ENCODE data around the gene SPRY2. TPM values are rescaled to one million over a fixed set of nuclear protein-coding genes. Genes with fewer than 3 reads are reported as not detected.

The SPRY2 gene
- polyA plus RNA-seq, 1 experiment, result 15.2 TPM

DNA sequence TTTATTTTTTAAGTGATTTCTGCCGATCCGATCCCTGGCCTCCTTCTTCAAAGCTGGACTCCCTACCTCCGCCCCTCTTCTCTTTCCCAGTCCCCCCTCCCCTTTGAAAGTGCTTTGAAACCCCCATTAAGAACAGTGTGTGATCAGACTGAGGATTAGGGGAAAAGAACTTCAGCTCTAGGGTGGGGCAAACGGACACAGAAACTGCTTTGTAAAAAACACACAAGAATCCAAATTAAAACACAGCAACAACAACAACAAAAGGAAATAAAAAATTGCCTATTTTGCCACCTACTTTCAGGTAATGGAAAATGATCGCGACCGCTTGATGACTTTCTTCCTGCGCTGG, 1.4 kb downstream of the SPRY2 start:
- ChIA-PET POLR2A (interaction anchor here (0.8 kb wide), 1 partner anchor 976 kb away, joined by 3 read pairs; no protein-coding TSS in a partner anchor), CTCF (interaction anchor here (0.5 to 1.6 kb wide), 3 partner anchors 292 to 800 kb away, joined by 4 to 5 read pairs (median 4); no protein-coding TSS in a partner anchor)
- DNase-seq (ENCODE audit: low read depth, low spot score), result no peak
- TF ChIP-seq CTCF (IDR thresholded peaks at IDR 0.05; ENCODE audit: low read depth, low read length), result no peak
- Histone ChIP-seq H3K27me3 (ENCODE audit: control insufficient read depth, insufficient read depth, low read length) (no peaks in the 10 kb centered on the region), H3K27ac (ENCODE audit: low read depth, low read length) (peak overlapping the region; percentile 85), H3K9me3 (ENCODE audit: control insufficient read depth, insufficient read depth, low read length) (peaks cover 6% of the 10 kb centered on the region; the same call in 1 of the 2 replicates), H3K4me3 (ENCODE audit: low read depth, low read length) (peak overlapping the region; percentile 95)

DNA sequence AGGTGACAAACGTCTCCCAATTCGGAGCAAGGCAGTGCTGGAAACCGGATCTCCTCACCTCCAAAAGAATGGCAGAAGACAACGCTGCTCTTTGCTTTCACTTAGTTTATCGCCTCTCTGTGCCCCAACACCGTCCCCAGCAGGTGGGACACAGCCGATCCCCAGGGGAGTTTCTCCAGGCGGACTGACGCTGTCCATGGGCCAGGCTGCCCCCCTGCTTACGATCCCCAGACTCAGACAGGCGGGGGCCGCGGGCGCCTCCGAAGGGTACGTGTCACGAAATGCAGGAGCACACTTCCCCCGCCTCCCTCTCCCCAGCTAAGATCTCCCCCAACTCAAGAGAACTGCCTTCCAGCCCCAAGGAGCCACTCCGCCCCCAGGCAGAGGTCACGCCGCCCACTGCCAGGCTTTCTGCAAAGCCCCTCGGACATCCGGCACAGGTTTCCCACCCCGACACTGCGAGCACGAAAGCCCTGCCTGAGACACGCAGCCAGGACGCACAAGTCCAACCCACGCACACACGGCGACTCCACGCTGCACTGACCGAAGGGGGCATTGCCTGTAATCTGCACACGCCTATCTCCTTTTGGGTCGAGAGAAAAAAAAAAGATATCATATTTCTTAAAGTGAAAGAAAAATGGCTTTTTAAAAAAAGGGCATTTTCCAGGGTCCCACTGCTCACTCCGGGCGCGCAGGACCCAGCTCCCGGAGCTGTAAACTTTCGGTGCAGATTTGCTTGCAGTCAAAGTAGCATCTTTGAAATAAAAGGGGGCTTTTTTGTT, 2.0 kb downstream of the SPRY2 start:
- TF ChIP-seq CTCF (IDR thresholded peaks at IDR 0.05; ENCODE audit: low read depth, low read length), result peak; percentile 41
- DNase-seq (ENCODE audit: low read depth, low spot score), result peak; percentile 56
- Histone ChIP-seq H3K4me3 (ENCODE audit: low read depth, low read length) (peak overlapping the region; percentile 95), H3K27ac (ENCODE audit: low read depth, low read length) (peak overlapping the region; percentile 85), H3K27me3 (ENCODE audit: control insufficient read depth, insufficient read depth, low read length) (no peaks in the 10 kb centered on the region), H3K9me3 (ENCODE audit: control insufficient read depth, insufficient read depth, low read length) (peaks cover 6% of the 10 kb centered on the region; the same call in 1 of the 2 replicates)
- POLR2A ChIA-PET, result interaction anchor here (0.8 kb wide), 1 partner anchor 975 kb away, joined by 3 read pairs; no protein-coding TSS in a partner anchor
- CTCF ChIA-PET, result interaction anchor here (0.5 to 1.6 kb wide), 3 partner anchors 292 to 799 kb away, joined by 4 to 5 read pairs (median 4); no protein-coding TSS in a partner anchor

DNA sequence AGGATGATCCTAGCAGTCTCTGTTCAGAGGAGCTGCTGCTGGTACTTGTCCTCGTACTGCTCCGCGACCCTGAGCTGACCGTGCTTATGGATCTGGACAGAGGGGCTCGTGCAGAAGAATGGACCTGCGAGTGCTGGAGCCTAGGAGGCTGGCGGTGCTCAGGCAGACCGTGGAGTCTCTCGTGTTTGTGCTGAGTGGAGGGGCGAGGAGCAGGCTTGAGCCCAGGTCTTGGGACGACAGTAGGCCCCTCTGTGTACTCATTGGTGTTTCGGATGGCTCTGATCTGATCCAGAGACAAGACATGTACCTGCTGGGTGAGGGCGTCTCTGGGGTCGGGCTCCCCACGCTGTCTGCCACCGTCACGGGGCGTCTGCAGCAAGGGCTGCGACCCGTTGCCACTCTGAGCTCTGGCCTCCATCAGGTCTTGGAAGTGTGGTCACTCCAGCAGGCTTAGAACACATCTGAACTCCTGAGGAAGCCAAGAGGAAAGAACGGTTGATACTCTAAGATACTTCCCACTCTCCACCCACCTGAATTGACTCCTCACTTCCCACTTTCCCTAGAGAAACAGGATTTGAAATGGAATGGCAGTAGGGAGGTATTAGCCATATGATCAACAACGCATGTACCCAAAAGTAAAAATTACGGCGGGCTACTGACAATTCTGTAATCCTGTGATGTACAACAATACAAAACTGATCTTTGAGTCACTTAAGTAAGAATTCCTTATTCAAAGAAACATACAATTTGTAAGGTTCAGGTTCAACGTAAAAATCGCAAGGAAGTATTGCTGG, 3.4 kb downstream of the SPRY2 start:
- TF ChIP-seq CTCF (IDR thresholded peaks at IDR 0.05; ENCODE audit: low read depth, low read length), result no peak
- no peak overlapping the region for H3K27ac ChIP-seq (ENCODE audit: low read depth, low read length)
- ChIA-PET POLR2A (no interaction called here), CTCF (no interaction called here)
- H3K4me3 ChIP-seq (ENCODE audit: low read depth, low read length), result peak overlapping the region; percentile 95
- H3K9me3 ChIP-seq (ENCODE audit: control insufficient read depth, insufficient read depth, low read length), result peaks cover 6% of the 10 kb centered on the region; the same call in 1 of the 2 replicates
- no peak for DNase-seq (ENCODE audit: low read depth, low spot score)
- H3K27me3 ChIP-seq (ENCODE audit: control insufficient read depth, insufficient read depth, low read length), result no peaks in the 10 kb centered on the region

- POLR2A ChIA-PET, result no interaction called here
- TF ChIP-seq CTCF (IDR thresholded peaks at IDR 0.05; ENCODE audit: low read depth, low read length), result no peak
- H3K27me3 ChIP-seq (ENCODE audit: control insufficient read depth, insufficient read depth, low read length), result no peaks in the 10 kb centered on the region
- DNase-seq (ENCODE audit: low read depth, low spot score), result no peak
- peaks cover 6% of the 10 kb centered on the region; the same call in 1 of the 2 replicates for H3K9me3 ChIP-seq (ENCODE audit: control insufficient read depth, insufficient read depth, low read length)
- peak overlapping the region; percentile 95 for H3K4me3 ChIP-seq (ENCODE audit: low read depth, low read length)
- H3K27ac ChIP-seq (ENCODE audit: low read depth, low read length), result no peak overlapping the region
- CTCF ChIA-PET, result no interaction called here
Measured at GRCh38 chr13:80336776-80337287, 4.1 kb downstream of the SPRY2 start.
